OCI-LY1 (cell line): ENCODE measurements around the gene SLC26A9.

Experiments used
- H2AFZ ChIP-seq: fragments of 200-600 bp; sonication (generic), shearing (Covaris generic); 2 replicates; pipeline ENCODE4 v1.6.0; 2014; ENCODE audit warnings: antibody characterized with exemption, mild to moderate bottlenecking, low read length
- H3F3A ChIP-seq: fragments of 200-600 bp; sonication (generic), shearing (Covaris generic); 2 replicates; pipeline ENCODE4 v1.6.0; 2014; ENCODE audit warnings: mild to moderate bottlenecking, antibody characterized with exemption, low read length, moderate library complexity; ENCODE audit not compliant: insufficient read depth
- H3K27ac ChIP-seq: fragments of 200-600 bp; sonication (generic); 2 replicates; pipeline ENCODE4 v1.5.1; 2014; ENCODE audit warnings: low read length, mixed run types, mild to moderate bottlenecking, low read depth; ENCODE audit not compliant: poor library complexity, severe bottlenecking
- H3K27me3 ChIP-seq: fragments of 200-600 bp; sonication (generic); 2 replicates; pipeline ENCODE4 v1.6.0; 2014; ENCODE audit warnings: antibody characterized with exemption, mild to moderate bottlenecking, low read length, moderate library complexity; ENCODE audit not compliant: insufficient read depth
- H3K36me3 ChIP-seq: fragments of 200-600 bp; sonication (generic); 2 replicates; pipeline ENCODE4 v1.6.1; 2014; ENCODE audit warnings: mild to moderate bottlenecking, antibody characterized with exemption, low read length, moderate library complexity, mixed read lengths; ENCODE audit not compliant: insufficient read depth
- H3K4me1 ChIP-seq: fragments of 200-600 bp; sonication (generic); 2 replicates; pipeline ENCODE4 v1.5.1; 2014; ENCODE audit warnings: mild to moderate bottlenecking, low read length, moderate library complexity; ENCODE audit not compliant: insufficient read depth, severe bottlenecking
- H3K4me2 ChIP-seq: fragments of 200-600 bp; sonication (generic), shearing (Covaris generic); 2 replicates; pipeline ENCODE4 v1.6.1; 2014; ENCODE audit warnings: low read length
- H3K4me3 ChIP-seq: fragments of 200-600 bp; sonication (generic); 2 replicates; pipeline ENCODE4 v1.5.1; 2014; ENCODE audit warnings: low read length, low read depth, mild to moderate bottlenecking, mixed read lengths; ENCODE audit not compliant: poor library complexity, severe bottlenecking
- H3K79me2 ChIP-seq: fragments of 200-600 bp; shearing (Covaris generic); 2 replicates; pipeline ENCODE4 v1.6.1; 2016; ENCODE audit warnings: mixed run types, low read length, mixed read lengths; ENCODE audit not compliant: insufficient read depth
- H3K9ac ChIP-seq: fragments of 200-600 bp; sonication (generic), shearing (Covaris generic); 2 replicates; pipeline ENCODE4 v1.6.1; 2014; ENCODE audit warnings: mild to moderate bottlenecking, low read length, mixed read lengths
- H3K9me2 ChIP-seq: fragments of 200-600 bp; sonication (generic), shearing (Covaris generic); 2 replicates; pipeline ENCODE4 v1.6.1; 2014; ENCODE audit warnings: low read depth, mild to moderate bottlenecking, low read length, mixed read lengths
- H3K9me3 ChIP-seq: fragments of 200-600 bp; shearing (Covaris generic); 2 replicates; pipeline ENCODE4 v1.6.1; 2014; ENCODE audit warnings: low read length, mixed read lengths
- H4K20me1 ChIP-seq: fragments of 200-600 bp; sonication (generic), shearing (Covaris generic); 2 replicates; pipeline ENCODE4 v1.6.0; 2016; ENCODE audit warnings: mild to moderate bottlenecking, low read length; ENCODE audit not compliant: insufficient read depth
- EZH2 ChIP-seq: fragments of 200-600 bp; sonication (generic), shearing (Covaris generic); IDR thresholded peaks from 2 replicates; pipeline ENCODE4 v1.8.0; 2017; ENCODE audit warnings: borderline replicate concordance, mixed run types, mild to moderate bottlenecking, antibody characterized with exemption, low read length, moderate library complexity, mixed read lengths
- TF ChIP-seq, protein P1 (sequence below): fragments of 200-600 bp; sonication (generic), shearing (Covaris generic); IDR thresholded peaks from 2 replicates; pipeline ENCODE4 v1.5.1; 2017; ENCODE audit warnings: mild to moderate bottlenecking, antibody characterized with exemption, low read length, moderate library complexity, mixed read lengths

SLC26A9 gene

GRCh38 chr1:205922314-205922713 lies 20.9 kb downstream of the SLC26A9 start:
- no peak overlapping the region for H3K9ac ChIP-seq
- no peaks in the 10 kb centered on the region for H3K9me2 ChIP-seq
- no peaks in the 10 kb centered on the region for H3K79me2 ChIP-seq
- no peaks in the 10 kb centered on the region for H3K36me3 ChIP-seq
- no peak overlapping the region for H3K4me3 ChIP-seq
- no peaks in the 10 kb centered on the region; the same call in none of the 2 replicates for H3K27me3 ChIP-seq
- H2AFZ ChIP-seq: no peak overlapping the region
- no peak overlapping the region for H3K27ac ChIP-seq
- no peaks in the 10 kb centered on the region for H3F3A ChIP-seq
- H3K4me2 ChIP-seq: no peak overlapping the region
- no peaks in the 10 kb centered on the region for H4K20me1 ChIP-seq
- no peaks in the 10 kb centered on the region for H3K4me1 ChIP-seq
- no peaks in the 10 kb centered on the region for H3K9me3 ChIP-seq
- no peak for TF ChIP-seq EZH2
- TF ChIP-seq, protein P1, sequence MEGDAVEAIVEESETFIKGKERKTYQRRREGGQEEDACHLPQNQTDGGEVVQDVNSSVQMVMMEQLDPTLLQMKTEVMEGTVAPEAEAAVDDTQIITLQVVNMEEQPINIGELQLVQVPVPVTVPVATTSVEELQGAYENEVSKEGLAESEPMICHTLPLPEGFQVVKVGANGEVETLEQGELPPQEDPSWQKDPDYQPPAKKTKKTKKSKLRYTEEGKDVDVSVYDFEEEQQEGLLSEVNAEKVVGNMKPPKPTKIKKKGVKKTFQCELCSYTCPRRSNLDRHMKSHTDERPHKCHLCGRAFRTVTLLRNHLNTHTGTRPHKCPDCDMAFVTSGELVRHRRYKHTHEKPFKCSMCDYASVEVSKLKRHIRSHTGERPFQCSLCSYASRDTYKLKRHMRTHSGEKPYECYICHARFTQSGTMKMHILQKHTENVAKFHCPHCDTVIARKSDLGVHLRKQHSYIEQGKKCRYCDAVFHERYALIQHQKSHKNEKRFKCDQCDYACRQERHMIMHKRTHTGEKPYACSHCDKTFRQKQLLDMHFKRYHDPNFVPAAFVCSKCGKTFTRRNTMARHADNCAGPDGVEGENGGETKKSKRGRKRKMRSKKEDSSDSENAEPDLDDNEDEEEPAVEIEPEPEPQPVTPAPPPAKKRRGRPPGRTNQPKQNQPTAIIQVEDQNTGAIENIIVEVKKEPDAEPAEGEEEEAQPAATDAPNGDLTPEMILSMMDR: no peak

DNA sequence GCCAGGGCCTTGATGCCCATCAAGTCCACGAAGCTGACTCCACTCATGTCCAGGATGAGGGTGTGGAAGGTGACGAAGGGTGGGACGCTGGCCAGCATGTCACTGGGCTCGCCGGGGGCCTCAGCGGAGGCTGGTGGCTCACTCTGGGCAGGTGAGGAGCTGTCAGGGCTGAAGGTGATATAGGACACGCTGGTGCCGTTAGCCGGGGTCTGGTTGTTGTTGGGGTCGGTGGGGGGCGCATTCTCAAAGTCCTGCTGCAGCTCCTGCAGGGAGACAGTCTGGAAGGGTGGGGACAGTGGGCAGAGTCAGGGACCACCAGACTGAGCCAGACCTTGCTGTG lies 21.7 kb downstream of the SLC26A9 start:
- H3K4me2 ChIP-seq: no peak overlapping the region
- H3K36me3 ChIP-seq: no peaks in the 10 kb centered on the region
- no peaks in the 10 kb centered on the region for H4K20me1 ChIP-seq
- H3K27ac ChIP-seq: no peak overlapping the region
- no peak overlapping the region for H3K4me3 ChIP-seq
- H3K79me2 ChIP-seq: no peaks in the 10 kb centered on the region
- H3F3A ChIP-seq: no peaks in the 10 kb centered on the region
- no peaks in the 10 kb centered on the region; the same call in none of the 2 replicates for H3K27me3 ChIP-seq
- no peaks in the 10 kb centered on the region for H3K9me2 ChIP-seq
- no peaks in the 10 kb centered on the region for H3K4me1 ChIP-seq
- no peak overlapping the region for H3K9ac ChIP-seq
- no peak for TF ChIP-seq EZH2
- TF ChIP-seq, protein P1: no peak
- H3K9me3 ChIP-seq: no peaks in the 10 kb centered on the region
- no peak overlapping the region for H2AFZ ChIP-seq

- no peak overlapping the region for H3K4me3 ChIP-seq
- no peak overlapping the region for H3K9ac ChIP-seq
- no peak overlapping the region for H2AFZ ChIP-seq
- H3K9me2 ChIP-seq: no peaks in the 10 kb centered on the region
- no peaks in the 10 kb centered on the region for H3F3A ChIP-seq
- H3K4me1 ChIP-seq: no peaks in the 10 kb centered on the region
- H3K27ac ChIP-seq: no peak overlapping the region
- no peaks in the 10 kb centered on the region for H3K36me3 ChIP-seq
- no peaks in the 10 kb centered on the region for H3K79me2 ChIP-seq
- TF ChIP-seq EZH2: no peak
- TF ChIP-seq, protein P1: no peak
- H3K27me3 ChIP-seq: no peaks in the 10 kb centered on the region; the same call in 1 of the 2 replicates
- H3K4me2 ChIP-seq: no peak overlapping the region
- H4K20me1 ChIP-seq: no peaks in the 10 kb centered on the region
- no peaks in the 10 kb centered on the region for H3K9me3 ChIP-seq
Measured at GRCh38 chr1:205920861-205921569, 22.2 kb downstream of the SLC26A9 start.
